Right cardiac atrium (tissue), 5 donors: Measurements from ENCODE around the gene CRIM1. TPM values are rescaled to one million over a fixed set of nuclear protein-coding genes. Genes with fewer than 3 reads are reported as not detected.

Experiments used
- ATAC-seq, 2 donors: fragments of 200-7000 bp; cut with Tn5 transposase; one replicate each; pipeline versions ENCODE4 v1.8.0 to v1.9.1; 2020; ENCODE audit warnings: moderate library complexity in 2 of 2, mild to moderate bottlenecking in 1 of 2
- DNase-seq, 3 donors: peaks; one replicate each; pipeline ENCODE4 v3.0.0-alpha.2; 2020
- H3K27ac ChIP-seq: one replicate; pipeline ENCODE4 v1.5.1; 2013; ENCODE audit warnings: mild to moderate bottlenecking, low read length, control low read depth, moderate library complexity
- H3K27me3 ChIP-seq: one replicate; pipeline ENCODE4 v1.6.1; 2013; ENCODE audit not compliant: control insufficient read depth, insufficient read depth
- H3K4me1 ChIP-seq: one replicate; pipeline ENCODE4 v1.6.1; 2013; ENCODE audit warnings: low read length; ENCODE audit not compliant: control insufficient read depth, insufficient read depth
- H3K4me3 ChIP-seq: one replicate; pipeline ENCODE4 v1.5.1; 2013; ENCODE audit warnings: low read length, control low read depth
- H3K9me3 ChIP-seq: one replicate; pipeline ENCODE4 v1.6.1; 2013; ENCODE audit warnings: low read length; ENCODE audit not compliant: control insufficient read depth
- WGBS: extraction: QIAGEN DNeasy Blood & Tissue Kit; methylation state at CpG from one replicate; pipeline ENCODE4 v1.1.7; 2013; 5-methylcytosine and 5-hydroxymethylcytosine counted together
- intact Hi-C, 4 donors: fragments of 100-400 bp; cut with DNase I; formaldehyde crosslinking; loops; one replicate each; pipeline versions ENCODE4 v1.11.0 to v1.14.0; 2022 to 2023
- polyA plus RNA-seq: library from polyadenylated mRNA; stranded (reverse); fragments of 200-250 nt; gene quantifications from one replicate; pipeline ENCODE4 v1.2.3, GENCODE V29; 2013
- total RNA-seq, 4 donors: library from RNA; stranded (reverse); fragmentation: NEBNext Ultra II Directional; extraction: Animal tissue kit (Norgen Biotek cat#: 25700); gene quantifications; one replicate each; pipeline ENCODE4 v1.2.1, GENCODE V29; 2021
- donor health status: healthy with polysubstance abuse.
- donor health status: DM: no; HTN: yes; CAD: no.
- donor health status: DM: no; HTN: no; CAD: no.
- donor health status: DM: no; HTN: yes; CAD: no; lungs with severe emphysema.
- donor health status: DM: yes; HTN: yes; CAD: no.

CRIM1 gene
- total and polyA plus RNA-seq, 5 donors: 10.5 to 34.0 (median 27.7) TPM

DNA sequence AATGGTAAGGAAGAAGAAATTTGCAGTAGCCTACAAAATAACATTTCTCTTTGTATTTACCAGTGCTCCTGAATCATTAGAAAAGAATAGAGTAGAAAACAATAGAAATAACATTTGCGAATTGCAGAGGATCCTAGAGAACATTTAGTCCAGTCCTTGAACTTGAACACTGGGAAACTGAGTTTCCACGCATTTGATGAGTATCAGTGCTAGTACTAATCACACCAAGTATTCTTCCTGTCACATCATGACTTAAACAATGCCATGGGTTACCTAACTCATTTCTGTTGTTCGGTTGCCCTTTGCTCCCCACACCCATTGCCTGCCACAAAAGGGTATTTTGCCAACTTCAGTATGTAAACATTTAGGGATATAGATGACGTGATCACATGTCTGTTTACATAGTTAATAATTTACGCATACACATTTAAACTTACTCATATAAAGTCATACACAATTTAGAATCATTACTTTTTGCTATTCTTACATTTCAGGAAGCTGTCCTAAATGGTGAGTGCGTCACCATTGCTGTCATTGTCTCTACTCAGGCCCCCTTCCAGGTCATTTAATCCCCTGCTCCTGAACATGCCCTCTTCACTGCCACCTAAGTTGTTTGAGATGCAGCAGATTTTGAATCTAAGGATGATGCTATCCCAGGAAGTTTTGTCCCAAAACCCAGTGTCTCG, 42.3 kb downstream of the CRIM1 start:
- Histone ChIP-seq H3K4me1 (no peaks in the 10 kb centered on the region), H3K9me3 (no peaks in the 10 kb centered on the region), H3K4me3 (no peak overlapping the region), H3K27ac (no peak overlapping the region), H3K27me3 (no peaks in the 10 kb centered on the region)
- WGBS: 92% methylated on average over 7 of the region's 7 CpGs
- ATAC-seq (no peak), DNase-seq (no peak)
- intact Hi-C loops: no loop called here

DNA sequence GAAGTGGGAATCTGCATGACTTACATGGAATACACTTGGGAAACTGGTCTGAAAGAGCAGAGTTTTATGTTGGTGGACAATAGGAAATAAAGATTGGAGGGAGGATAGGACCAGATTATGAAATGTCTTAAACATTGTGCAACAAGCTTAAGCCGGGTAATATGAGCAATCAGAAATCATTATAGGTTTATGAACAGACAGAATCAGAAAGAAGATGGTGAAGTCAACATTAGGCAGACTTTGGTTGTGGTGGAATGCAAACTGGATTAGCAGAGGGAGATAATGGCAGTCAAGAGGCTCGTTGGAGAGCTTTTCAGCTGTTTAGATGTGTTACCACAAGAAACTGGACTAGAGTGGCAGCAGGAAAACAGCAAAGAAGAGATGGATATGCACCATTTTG, 43.5 kb downstream of the CRIM1 start:
- Histone ChIP-seq H3K4me1 (no peaks in the 10 kb centered on the region), H3K27ac (no peak overlapping the region), H3K27me3 (no peaks in the 10 kb centered on the region), H3K9me3 (no peaks in the 10 kb centered on the region), H3K4me3 (no peak overlapping the region)
- intact Hi-C loops: no loop called here
- DNase-seq (no peak), ATAC-seq (no peak)
- 80% methylated on average over 2 of the region's 2 CpGs for WGBS

DNA sequence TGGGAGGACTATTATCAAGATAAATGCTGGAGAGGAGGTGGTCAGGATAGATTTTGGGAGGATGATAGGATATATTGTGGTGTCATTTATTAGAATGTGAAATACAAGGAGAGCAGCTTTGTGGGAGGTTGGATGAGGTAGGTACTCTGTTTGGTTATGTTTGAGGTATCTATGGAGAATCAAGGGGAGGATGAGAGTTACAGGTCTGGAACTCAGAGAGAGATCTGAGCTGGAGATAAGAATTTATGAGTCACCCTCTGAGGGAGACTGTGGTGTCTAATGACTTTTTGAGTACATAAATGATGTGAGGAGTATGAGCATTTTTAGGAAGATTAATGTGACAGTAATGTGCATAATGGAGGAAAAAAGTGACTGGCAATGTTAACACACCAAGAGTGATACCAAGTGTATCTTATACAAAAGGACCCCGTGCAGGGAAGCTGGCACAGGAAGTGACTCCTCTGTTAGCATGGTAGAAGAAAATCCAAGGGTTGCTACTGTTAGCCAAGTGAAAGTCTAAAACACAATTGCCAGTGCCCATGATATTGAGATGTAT, 48.2 kb downstream of the CRIM1 start:
- 54% methylated on average over 1 of the region's 1 CpG for WGBS
- Histone ChIP-seq H3K27me3 (no peaks in the 10 kb centered on the region), H3K4me3 (no peak overlapping the region), H3K4me1 (no peaks in the 10 kb centered on the region), H3K9me3 (no peaks in the 10 kb centered on the region), H3K27ac (no peak overlapping the region)
- no peak for ATAC-seq
- no peak for DNase-seq
- intact Hi-C loops: no loop called here

DNA sequence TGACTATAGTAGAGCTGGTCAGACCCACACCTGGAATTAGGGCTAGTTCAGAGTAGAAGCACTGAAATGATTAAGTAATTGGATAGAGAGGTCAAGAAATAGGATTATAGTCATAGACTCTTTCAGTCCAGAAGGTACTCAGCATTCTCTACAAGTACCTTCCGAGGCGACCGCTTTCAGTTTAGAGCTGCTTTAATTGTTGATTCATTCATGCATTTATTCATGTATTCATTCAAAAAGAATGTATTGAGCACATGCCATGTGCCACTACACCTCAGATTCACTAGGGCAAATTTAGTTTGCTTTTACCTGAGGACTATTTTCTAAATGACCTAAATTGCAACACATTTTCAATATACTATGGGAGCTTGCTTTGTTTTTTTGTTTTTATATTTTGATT, 48.7 kb downstream of the CRIM1 start:
- H3K9me3 ChIP-seq: no peaks in the 10 kb centered on the region
- DNase-seq: no peak
- no peak overlapping the region for H3K27ac ChIP-seq
- WGBS: 87% methylated on average over 3 of the region's 3 CpGs
- H3K4me1 ChIP-seq: no peaks in the 10 kb centered on the region
- no peak for ATAC-seq
- no peaks in the 10 kb centered on the region for H3K27me3 ChIP-seq
- H3K4me3 ChIP-seq: no peak overlapping the region
- intact Hi-C loops: no loop called here

DNA sequence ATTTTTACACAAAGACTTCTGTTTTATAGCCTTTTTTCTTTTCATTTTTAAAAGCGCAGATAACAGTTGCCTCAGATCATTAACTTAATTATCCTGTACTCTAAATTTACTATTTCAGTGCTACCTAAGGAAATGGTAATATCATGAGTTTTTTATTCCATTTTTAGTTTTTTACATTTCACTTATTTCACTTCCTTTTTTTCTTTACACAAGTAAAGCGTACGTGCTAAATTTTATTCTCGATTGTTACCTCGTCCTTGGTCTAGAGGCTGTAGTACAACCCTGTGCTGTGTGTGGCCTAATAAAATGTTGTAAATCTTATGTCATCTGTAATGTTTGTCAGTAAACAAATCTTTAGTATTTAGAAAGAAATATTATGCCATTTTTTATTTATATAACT, 49.2 kb downstream of the CRIM1 start:
- intact Hi-C loops: no loop called here
- DNase-seq (no peak), ATAC-seq (no peak)
- Histone ChIP-seq H3K27ac (no peak overlapping the region), H3K27me3 (no peaks in the 10 kb centered on the region), H3K4me3 (no peak overlapping the region), H3K4me1 (no peaks in the 10 kb centered on the region), H3K9me3 (no peaks in the 10 kb centered on the region)
- WGBS: 67% methylated on average over 5 of the region's 5 CpGs

DNA sequence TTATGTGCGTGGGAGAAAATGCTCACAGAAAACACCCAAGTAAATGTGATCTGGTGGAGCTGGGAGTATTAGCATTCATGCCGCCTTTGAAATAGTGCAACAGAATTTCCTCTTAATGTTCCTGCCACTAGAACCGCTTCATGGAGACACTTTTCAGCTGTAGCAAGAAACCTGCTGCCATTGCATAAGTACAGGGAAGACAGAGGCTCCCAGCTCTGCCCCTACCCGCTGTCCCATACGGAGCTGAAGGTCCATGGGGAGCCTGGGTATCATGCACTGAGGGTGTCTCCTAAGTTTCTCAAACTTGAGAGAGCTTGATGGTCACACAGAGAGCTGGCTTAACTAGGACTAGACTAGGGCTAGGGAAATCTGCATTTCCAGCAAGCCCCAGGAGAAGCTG, 49.6 kb downstream of the CRIM1 start:
- Histone ChIP-seq H3K4me3 (no peak overlapping the region), H3K9me3 (no peaks in the 10 kb centered on the region), H3K27ac (peak overlapping the region; percentile 15), H3K27me3 (no peaks in the 10 kb centered on the region), H3K4me1 (no peaks in the 10 kb centered on the region)
- WGBS: 77% methylated on average over 5 of the region's 5 CpGs
- ATAC-seq: no peak
- intact Hi-C loops: no loop called here
- DNase-seq: no peak

DNA sequence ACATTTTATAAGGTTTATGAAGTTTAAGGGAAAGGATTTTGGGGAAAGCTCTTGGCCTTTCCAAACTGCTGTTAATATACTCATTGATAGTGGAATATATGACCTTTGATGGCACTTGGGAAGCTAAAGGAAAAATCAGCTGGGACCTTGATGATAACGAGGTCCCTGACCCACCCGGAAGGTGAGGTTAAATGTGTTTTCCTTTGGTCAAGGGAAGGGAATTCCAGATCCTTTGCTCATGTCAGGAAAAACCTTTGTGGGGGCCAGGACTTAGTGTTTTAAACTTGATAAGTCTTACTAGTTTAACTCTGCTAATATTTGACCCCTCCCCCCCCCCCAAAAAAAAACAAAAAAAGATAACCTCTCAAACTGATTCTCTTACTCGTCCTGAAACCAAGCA, 50.7 kb downstream of the CRIM1 start:
- no peaks in the 10 kb centered on the region for H3K27me3 ChIP-seq
- intact Hi-C loops: no loop called here
- H3K4me3 ChIP-seq: no peak overlapping the region
- ATAC-seq (peak in 1 of 2 donors; percentile 47), DNase-seq (no peak)
- peaks cover 1% of the 10 kb centered on the region for H3K4me1 ChIP-seq
- H3K27ac ChIP-seq: no peak overlapping the region
- WGBS: 72% methylated on average over 3 of the region's 3 CpGs
- H3K9me3 ChIP-seq: no peaks in the 10 kb centered on the region

DNA sequence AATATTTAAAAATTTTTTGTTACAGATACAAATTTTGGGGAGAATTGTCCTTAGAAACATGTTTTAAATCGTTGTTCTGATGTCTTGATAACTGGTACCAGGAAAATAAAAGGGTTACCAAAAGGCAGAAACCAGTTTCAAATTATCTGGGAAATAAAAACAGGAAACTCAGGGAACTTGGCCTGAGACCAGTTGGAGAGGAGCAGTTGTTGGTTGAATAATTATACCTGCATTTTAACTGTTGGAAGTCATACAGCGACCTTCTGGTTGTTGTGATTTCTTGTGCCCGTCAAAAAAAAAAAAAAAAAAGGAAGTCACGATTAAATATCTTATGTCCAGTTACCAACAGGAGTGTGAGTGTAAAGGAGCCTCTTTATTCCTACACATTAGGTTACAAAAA, 51.8 kb downstream of the CRIM1 start:
- WGBS: 58% methylated on average over 4 of the region's 4 CpGs
- H3K27ac ChIP-seq: no peak overlapping the region
- H3K4me3 ChIP-seq: no peak overlapping the region

DNA sequence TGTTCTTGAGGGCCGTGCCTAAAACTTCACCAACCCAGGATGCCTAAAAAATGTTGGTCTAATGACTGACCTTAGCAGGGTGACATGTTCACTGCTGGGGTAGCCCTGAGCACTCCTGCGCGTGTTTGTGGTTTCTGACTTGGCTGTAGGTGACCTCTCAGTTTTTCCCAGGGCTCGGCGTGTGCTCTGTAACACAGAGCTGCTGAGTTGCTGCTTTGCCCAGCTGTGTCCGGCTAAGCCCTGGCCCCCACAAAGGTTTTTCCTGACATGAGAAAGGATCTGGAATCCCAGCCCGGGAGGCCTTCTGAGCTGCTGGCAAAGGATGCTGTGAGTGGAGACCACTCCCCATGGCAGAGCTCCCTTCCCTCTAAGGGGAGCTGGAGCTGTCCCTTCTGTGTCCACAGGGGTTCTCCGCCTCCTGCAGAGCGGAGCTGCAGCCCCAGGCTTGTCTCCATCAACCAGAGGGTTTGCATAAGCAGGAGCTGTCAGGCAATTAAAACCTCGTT, 52.7 kb downstream of the CRIM1 start:
- H3K9me3 ChIP-seq: no peaks in the 10 kb centered on the region
- DNase-seq (peak; percentile 14 to 60 (median 54)), ATAC-seq (peak; percentile 56 to 61)
- H3K27ac ChIP-seq: peak overlapping the region; percentile 50
- no peaks in the 10 kb centered on the region for H3K27me3 ChIP-seq
- peaks cover 3% of the 10 kb centered on the region for H3K4me1 ChIP-seq
- no peak overlapping the region for H3K4me3 ChIP-seq
- 57% methylated on average over 10 of the region's 10 CpGs for WGBS
- intact Hi-C loops: no loop called here

More for the DNA sequence above, 51.8 kb downstream of the CRIM1 start:
- Histone ChIP-seq H3K4me1 (peaks cover 3% of the 10 kb centered on the region), H3K9me3 (no peaks in the 10 kb centered on the region), H3K27me3 (no peaks in the 10 kb centered on the region)
- DNase-seq: no peak
- no peak for ATAC-seq
- intact Hi-C loops: no loop called here

DNA sequence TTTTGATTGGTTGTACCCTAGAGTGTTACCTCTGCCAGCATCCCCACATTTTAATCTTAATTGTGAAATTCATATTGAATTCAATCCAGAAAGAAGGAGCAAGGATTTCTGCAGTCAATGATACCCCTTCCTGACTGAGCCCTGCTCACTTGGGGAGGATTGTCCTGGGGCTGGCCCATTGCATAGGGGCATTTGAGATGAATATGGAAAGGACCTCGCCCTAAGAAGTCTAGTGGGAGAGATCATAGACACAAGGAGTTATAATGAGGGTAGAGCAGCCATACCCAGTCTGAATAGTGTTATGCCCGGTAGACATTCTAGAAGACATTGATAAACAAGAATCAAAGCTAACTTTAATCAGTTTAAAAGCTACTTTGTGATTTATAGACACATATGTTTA, 53.8 kb downstream of the CRIM1 start:
- peak in 1 of 2 donors; percentile 20 for ATAC-seq
- intact Hi-C loops: no loop called here

DNA sequence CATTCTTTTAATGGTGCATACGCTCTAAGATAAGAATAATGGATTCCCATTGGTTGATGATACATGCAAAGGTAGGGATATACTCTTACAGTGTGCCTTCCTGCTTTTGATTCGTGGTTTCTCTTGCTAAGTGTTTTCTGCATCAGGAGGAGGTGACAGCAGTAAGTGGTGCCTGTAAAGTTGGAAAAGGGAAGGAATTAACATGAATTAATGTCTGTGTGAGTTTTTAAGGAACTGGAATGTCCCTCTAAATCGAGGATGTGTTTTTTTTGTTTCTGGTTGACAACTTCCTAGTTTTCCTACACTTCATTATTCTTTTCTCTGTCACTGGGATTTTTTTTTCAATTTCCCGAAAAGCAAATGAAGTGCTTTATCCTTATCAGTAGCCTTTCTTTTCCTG, 54.4 kb downstream of the CRIM1 start:
- intact Hi-C loops: loop anchor here in 1 of 4 donors (5.0 to 10.0 kb wide), 2 partner anchors 53 to 55 kb away; partner anchors contain the start of gene CRIM1
- peaks cover 8% of the 10 kb centered on the region for H3K4me1 ChIP-seq
- ATAC-seq: no peak
- DNase-seq: no peak
- no peaks in the 10 kb centered on the region for H3K27me3 ChIP-seq
- 41% methylated on average over 4 of the region's 4 CpGs for WGBS
- H3K27ac ChIP-seq: no peak overlapping the region
- H3K4me3 ChIP-seq: no peak overlapping the region
- no peaks in the 10 kb centered on the region for H3K9me3 ChIP-seq

More for the DNA sequence above, 53.8 kb downstream of the CRIM1 start:
- Histone ChIP-seq H3K4me3 (no peak overlapping the region), H3K4me1 (peaks cover 4% of the 10 kb centered on the region), H3K9me3 (no peaks in the 10 kb centered on the region), H3K27me3 (no peaks in the 10 kb centered on the region), H3K27ac (no peak overlapping the region)
- no peak for DNase-seq
- WGBS: 92% methylated on average over 2 of the region's 2 CpGs
